HEK293T (cell line): Measurements from ENCODE around the gene SFMBT1.

Experiments
- CTBP1 ChIP-seq: fragments of 450-650 bp; IDR thresholded peaks from 2 replicates; pipeline ENCODE4 v1.6.1; 2016; ENCODE audit warnings: borderline replicate concordance
- FOXA1 ChIP-seq: fragments of 450-650 bp; IDR thresholded peaks from 2 replicates; pipeline ENCODE4 v1.6.1; 2016; ENCODE audit warnings: mild to moderate bottlenecking
- FOXK2 ChIP-seq: fragments of 450-650 bp; IDR thresholded peaks from 2 replicates; pipeline ENCODE4 v1.6.1; 2016; ENCODE audit warnings: mild to moderate bottlenecking
- FOXM1 ChIP-seq: fragments of 450-650 bp; IDR thresholded peaks from 2 replicates; pipeline ENCODE4 v1.6.1; 2017; ENCODE audit warnings: mild to moderate bottlenecking, borderline replicate concordance
- LEF1 ChIP-seq: fragments of 450-650 bp; IDR thresholded peaks from 2 replicates; pipeline ENCODE4 v1.6.1; 2017; ENCODE audit warnings: mild to moderate bottlenecking, borderline replicate concordance
- NFRKB ChIP-seq: fragments of 450-650 bp; IDR thresholded peaks from 2 replicates; pipeline ENCODE4 v1.6.1; 2016; ENCODE audit warnings: mild to moderate bottlenecking, moderate library complexity
- SP1 ChIP-seq: fragments of 450-650 bp; IDR thresholded peaks from 2 replicates; pipeline ENCODE4 v1.6.1; 2017
- SUZ12 ChIP-seq: fragments of 450-650 bp; IDR thresholded peaks from 2 replicates; pipeline ENCODE4 v1.6.1; 2016; ENCODE audit warnings: mild to moderate bottlenecking
- TARDBP ChIP-seq: fragments of 450-650 bp; IDR thresholded peaks from 2 replicates; pipeline ENCODE4 v1.6.1; 2016
- ZNF384 ChIP-seq: fragments of 450-650 bp; IDR thresholded peaks from 2 replicates; pipeline ENCODE4 v1.6.1; 2016

DNA sequence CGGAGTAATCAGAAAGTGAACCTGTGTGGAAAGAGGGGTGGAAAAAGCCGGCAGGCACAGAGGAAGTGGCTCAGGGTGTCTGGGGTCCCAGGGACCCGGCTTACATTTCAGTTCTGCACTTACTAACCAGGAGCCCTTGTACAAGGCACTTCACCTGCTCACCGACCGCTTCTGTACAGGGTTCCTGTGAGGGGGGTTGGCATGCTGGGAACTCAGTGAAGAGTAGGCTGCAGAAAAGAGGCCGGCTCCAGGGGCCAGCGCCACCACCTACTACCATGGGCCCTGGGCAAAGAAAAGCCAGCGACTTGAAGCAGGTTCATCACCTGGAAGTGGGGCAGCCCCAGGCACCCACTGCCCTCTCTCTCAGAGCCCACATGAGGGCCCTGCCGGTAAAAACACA, 154.7 kb downstream of the SFMBT1 start:
- TF ChIP-seq SP1 (no peak), TARDBP (no peak), SUZ12 (no peak), LEF1 (no peak), FOXA1 (no peak), CTBP1 (no peak), FOXM1 (no peak), NFRKB (no peak), ZNF384 (no peak), FOXK2 (no peak)
